ENCODE results near the gene MYO9B. TPM values are rescaled to one million over a fixed set of nuclear protein-coding genes. Genes with fewer than 3 reads are reported as not detected.

MYO9B gene
- total RNA-seq, 2 experiments from 2014 or later: 90.3 to 98.5 TPM

- Mint-ChIP-seq H3K27ac (no peak overlapping the region), H3K4me1 (no peaks in the 10 kb centered on the region), H3K4me3 (no peak overlapping the region), H3K36me3 (ENCODE audit: low read depth) (no peaks in the 10 kb centered on the region), H3K27me3 (peaks cover 6% of the 10 kb centered on the region), H3K9me3 (ENCODE audit: low read depth) (no peaks in the 10 kb centered on the region)
- DNase-seq (no peak), ATAC-seq (no peak)
- CTCF ChIA-PET: no interaction called here
- POLR2A ChIA-PET: no interaction called here
- intact Hi-C loops (cut with DNase I, micrococcal nuclease): no loop called here
Measured at GRCh38 chr19:17041976-17042375, 33.6 kb upstream of the MYO9B start.

- ATAC-seq (no peak), DNase-seq (no peak)
- ChIA-PET CTCF (no interaction called here), POLR2A (no interaction called here)
- H3K27ac Mint-ChIP-seq: no peak overlapping the region
- H3K27me3 Mint-ChIP-seq: peaks cover 6% of the 10 kb centered on the region
- H3K4me3 Mint-ChIP-seq: no peak overlapping the region
- intact Hi-C loops (cut with DNase I, micrococcal nuclease): no loop called here
- no peaks in the 10 kb centered on the region for H3K9me3 Mint-ChIP-seq (ENCODE audit: low read depth)
- H3K4me1 Mint-ChIP-seq: no peaks in the 10 kb centered on the region
- peaks cover 2% of the 10 kb centered on the region for H3K36me3 Mint-ChIP-seq (ENCODE audit: low read depth)
Measured at GRCh38 chr19:17043744-17044143, 31.8 kb upstream of the MYO9B start.

- Mint-ChIP-seq H3K4me3 (no peak overlapping the region), H3K9me3 (ENCODE audit: low read depth) (no peaks in the 10 kb centered on the region), H3K27ac (no peak overlapping the region), H3K4me1 (no peaks in the 10 kb centered on the region), H3K27me3 (peaks cover 2% of the 10 kb centered on the region), H3K36me3 (ENCODE audit: low read depth) (peaks cover 3% of the 10 kb centered on the region)
- DNase-seq (no peak), ATAC-seq (no peak)
- ChIA-PET CTCF (no interaction called here), POLR2A (no interaction called here)
- intact Hi-C loops (cut with DNase I, micrococcal nuclease): no loop called here
Measured at GRCh38 chr19:17045907-17046502, 29.6 kb upstream of the MYO9B start.

GRCh38 chr19:17048885-17049453 is 26.6 kb upstream of the MYO9B start:
- H3K27me3 Mint-ChIP-seq: no peaks in the 10 kb centered on the region
- H3K36me3 Mint-ChIP-seq (ENCODE audit: low read depth): peaks cover 22% of the 10 kb centered on the region
- H3K9me3 Mint-ChIP-seq (ENCODE audit: low read depth): no peaks in the 10 kb centered on the region
- ChIA-PET POLR2A (no interaction called here), CTCF (no interaction called here)
- H3K4me1 Mint-ChIP-seq: no peaks in the 10 kb centered on the region
- ATAC-seq: no peak
- H3K27ac Mint-ChIP-seq: no peak overlapping the region
- no peak overlapping the region for H3K4me3 Mint-ChIP-seq
- DNase-seq: no peak
- intact Hi-C loops (cut with DNase I, micrococcal nuclease): no loop called here

- H3K27ac Mint-ChIP-seq: no peak overlapping the region
- H3K27me3 Mint-ChIP-seq: no peaks in the 10 kb centered on the region
- CTCF ChIA-PET: no interaction called here
- peaks cover 22% of the 10 kb centered on the region for H3K36me3 Mint-ChIP-seq (ENCODE audit: low read depth)
- no peak for DNase-seq
- intact Hi-C loops (cut with DNase I, micrococcal nuclease): loop anchor here in 1 of 2 experiments (5.0 kb wide), 1 partner anchor 277 kb away; no protein-coding TSS in a partner anchor
- no peaks in the 10 kb centered on the region for H3K4me1 Mint-ChIP-seq
- no peak for ATAC-seq
- no peak overlapping the region for H3K4me3 Mint-ChIP-seq
- POLR2A ChIA-PET: no interaction called here
- H3K9me3 Mint-ChIP-seq (ENCODE audit: low read depth): no peaks in the 10 kb centered on the region
Measured at GRCh38 chr19:17049711-17050280, 25.8 kb upstream of the MYO9B start.

- peak; percentile 37 for DNase-seq
- ChIA-PET POLR2A (no interaction called here), CTCF (interaction anchor here (0.6 to 1.3 kb wide), 3 partner anchors 67 to 280 kb away, joined by 3 to 5 read pairs (median 4); no protein-coding TSS in a partner anchor)
- peaks cover 26% of the 10 kb centered on the region for H3K36me3 Mint-ChIP-seq (ENCODE audit: low read depth)
- H3K27ac Mint-ChIP-seq: no peak overlapping the region
- H3K4me1 Mint-ChIP-seq: no peaks in the 10 kb centered on the region
- H3K27me3 Mint-ChIP-seq: no peaks in the 10 kb centered on the region
- intact Hi-C loops (cut with DNase I, micrococcal nuclease): loop anchor here (1.0 to 5.0 kb wide), 3 partner anchors 280 to 338 kb away; no protein-coding TSS in a partner anchor
- H3K4me3 Mint-ChIP-seq: no peak overlapping the region
- no peaks in the 10 kb centered on the region for H3K9me3 Mint-ChIP-seq (ENCODE audit: low read depth)
- peak; percentile 30 for ATAC-seq
Measured at GRCh38 chr19:17052439-17052838, 23.1 kb upstream of the MYO9B start.

GRCh38 chr19:17054746-17055145 is 20.8 kb upstream of the MYO9B start:
- Mint-ChIP-seq H3K27me3 (no peaks in the 10 kb centered on the region), H3K27ac (no peak overlapping the region), H3K9me3 (ENCODE audit: low read depth) (no peaks in the 10 kb centered on the region), H3K4me3 (no peak overlapping the region), H3K4me1 (no peaks in the 10 kb centered on the region), H3K36me3 (ENCODE audit: low read depth) (peaks cover 46% of the 10 kb centered on the region)
- POLR2A ChIA-PET: no interaction called here
- DNase-seq (no peak), ATAC-seq (no peak)
- intact Hi-C loops (cut with DNase I, micrococcal nuclease): loop anchor here in 1 of 2 experiments (5.0 kb wide), 1 partner anchor 282 kb away; no protein-coding TSS in a partner anchor
- CTCF ChIA-PET: interaction anchor here (0.7 kb wide), 1 partner anchor 146 kb away, joined by 3 read pairs; no protein-coding TSS in a partner anchor

GRCh38 chr19:17055636-17056035 is 19.9 kb upstream of the MYO9B start:
- Mint-ChIP-seq H3K27me3 (no peaks in the 10 kb centered on the region), H3K9me3 (ENCODE audit: low read depth) (no peaks in the 10 kb centered on the region), H3K4me3 (no peak overlapping the region), H3K27ac (no peak overlapping the region), H3K4me1 (no peaks in the 10 kb centered on the region), H3K36me3 (ENCODE audit: low read depth) (peaks cover 54% of the 10 kb centered on the region)
- intact Hi-C loops (cut with DNase I, micrococcal nuclease): no loop called here
- ATAC-seq (no peak), DNase-seq (no peak)
- CTCF ChIA-PET: no interaction called here
- POLR2A ChIA-PET: interaction anchor here (0.6 kb wide), 1 partner anchor 144 kb away, joined by 4 read pairs; no protein-coding TSS in a partner anchor

- CTCF ChIA-PET: no interaction called here
- DNase-seq (no peak), ATAC-seq (no peak)
- peaks cover 2% of the 10 kb centered on the region for H3K4me1 Mint-ChIP-seq
- no peak overlapping the region for H3K4me3 Mint-ChIP-seq
- H3K9me3 Mint-ChIP-seq (ENCODE audit: low read depth): no peaks in the 10 kb centered on the region
- no peaks in the 10 kb centered on the region for H3K27me3 Mint-ChIP-seq
- H3K27ac Mint-ChIP-seq: no peak overlapping the region
- POLR2A ChIA-PET: no interaction called here
- H3K36me3 Mint-ChIP-seq (ENCODE audit: low read depth): peaks cover 48% of the 10 kb centered on the region
- intact Hi-C loops (cut with DNase I, micrococcal nuclease): no loop called here
Measured at GRCh38 chr19:17058236-17058635, 17.3 kb upstream of the MYO9B start.

- Mint-ChIP-seq H3K27me3 (no peaks in the 10 kb centered on the region), H3K36me3 (ENCODE audit: low read depth) (peaks cover 57% of the 10 kb centered on the region), H3K27ac (no peak overlapping the region), H3K9me3 (ENCODE audit: low read depth) (no peaks in the 10 kb centered on the region), H3K4me1 (peaks cover 22% of the 10 kb centered on the region), H3K4me3 (no peak overlapping the region)
- intact Hi-C loops (cut with DNase I, micrococcal nuclease): no loop called here
- no peak for DNase-seq
- ATAC-seq: no peak
- POLR2A ChIA-PET: no interaction called here
- CTCF ChIA-PET: no interaction called here
Measured at GRCh38 chr19:17060802-17061201, 14.8 kb upstream of the MYO9B start.

GRCh38 chr19:17061205-17061604 is 14.4 kb upstream of the MYO9B start:
- intact Hi-C loops (cut with DNase I, micrococcal nuclease): no loop called here
- Mint-ChIP-seq H3K4me1 (peaks cover 23% of the 10 kb centered on the region), H3K9me3 (ENCODE audit: low read depth) (no peaks in the 10 kb centered on the region), H3K27me3 (no peaks in the 10 kb centered on the region), H3K27ac (no peak overlapping the region), H3K4me3 (no peak overlapping the region), H3K36me3 (ENCODE audit: low read depth) (peaks cover 54% of the 10 kb centered on the region)
- POLR2A ChIA-PET: no interaction called here
- no peak for ATAC-seq
- DNase-seq: no peak
- CTCF ChIA-PET: no interaction called here

- peaks cover 27% of the 10 kb centered on the region for H3K4me1 Mint-ChIP-seq
- no peaks in the 10 kb centered on the region for H3K9me3 Mint-ChIP-seq (ENCODE audit: low read depth)
- intact Hi-C loops (cut with DNase I, micrococcal nuclease): no loop called here
- DNase-seq (no peak), ATAC-seq (no peak)
- CTCF ChIA-PET: interaction anchor here (0.7 kb wide), 1 partner anchor 10 kb away, joined by 3 read pairs; no protein-coding TSS in a partner anchor
- H3K36me3 Mint-ChIP-seq (ENCODE audit: low read depth): peaks cover 56% of the 10 kb centered on the region
- POLR2A ChIA-PET: no interaction called here
- no peak overlapping the region for H3K27ac Mint-ChIP-seq
- no peaks in the 10 kb centered on the region for H3K27me3 Mint-ChIP-seq
- no peak overlapping the region for H3K4me3 Mint-ChIP-seq
Measured at GRCh38 chr19:17061691-17062090, 13.9 kb upstream of the MYO9B start.

Data from activated CD4-positive, alpha-beta T cell treated with anti-CD3 and anti-CD28 coated beads for 36 hours (primary cell).